Osteoblast (primary cell): ENCODE data around the gene SLAMF6. TPM values are rescaled to one million over a fixed set of nuclear protein-coding genes. Genes with fewer than 3 reads are reported as not detected.

Experiments used
- DNase-seq: peaks from one replicate; pipeline ENCODE4 v3.0.0; 2011; ENCODE audit warnings: low spot score, mixed read lengths; ENCODE audit not compliant: insufficient read length; ENCODE audit errors: missing footprints
- H2AFZ ChIP-seq: 2 replicates; pipeline ENCODE4 v1.6.0; 2011; ENCODE audit warnings: mild to moderate bottlenecking, low read length
- H3K27ac ChIP-seq: 2 replicates; pipeline ENCODE4 v1.5.1; 2011; ENCODE audit warnings: mild to moderate bottlenecking, low read depth, low read length, moderate library complexity
- H3K27me3 ChIP-seq: 2 replicates; pipeline ENCODE4 v1.6.0; 2012; ENCODE audit warnings: mild to moderate bottlenecking, control low read depth, inconsistent platforms, low read length, moderate library complexity; ENCODE audit not compliant: insufficient read depth
- H3K36me3 ChIP-seq: 2 replicates; pipeline ENCODE4 v1.5.1; 2011; ENCODE audit warnings: mild to moderate bottlenecking, low read length, control low read depth, moderate library complexity; ENCODE audit not compliant: insufficient read depth
- H3K4me1 ChIP-seq: 2 replicates; pipeline ENCODE4 v1.5.1; 2011; ENCODE audit warnings: mild to moderate bottlenecking, low read length, control low read depth, moderate library complexity; ENCODE audit not compliant: insufficient read depth
- H3K4me2 ChIP-seq: 2 replicates; pipeline ENCODE4 v1.6.0; 2011; ENCODE audit warnings: mild to moderate bottlenecking, low read length; ENCODE audit not compliant: insufficient read depth
- H3K4me3 ChIP-seq: fragments of 200-600 bp; sonication (generic); 3 replicates; pipeline ENCODE4 v1.5.1; 2012; ENCODE audit warnings: mild to moderate bottlenecking, low read length, inconsistent platforms; ENCODE audit not compliant: insufficient read depth
- H3K79me2 ChIP-seq: 2 replicates; pipeline ENCODE4 v1.6.0; 2012; ENCODE audit warnings: mild to moderate bottlenecking, low read length, control low read depth, inconsistent platforms; ENCODE audit not compliant: insufficient read depth
- H3K9me3 ChIP-seq: 2 replicates; pipeline ENCODE4 v1.5.1; 2011; ENCODE audit warnings: low read depth, low read length, control low read depth
- H4K20me1 ChIP-seq: 2 replicates; pipeline ENCODE4 v1.6.0; 2012; ENCODE audit warnings: mild to moderate bottlenecking, low read length, control low read depth; ENCODE audit not compliant: insufficient read depth
- CTCF ChIP-seq: IDR thresholded peaks from 2 replicates; pipeline ENCODE4 v1.5.1; 2011; ENCODE audit warnings: mild to moderate bottlenecking, low read depth, low read length, moderate library complexity; ENCODE audit errors: extremely low read depth
- total RNA-seq: library from RNA; depleted of rRNA; stranded (reverse); fragments of >200 nt; gene quantifications from 2 replicates; pipeline ENCODE4 v1.2.3, GENCODE V29; 2012

SLAMF6 gene
- total RNA-seq, 1 donor = not detected

- Histone ChIP-seq H4K20me1 (no peaks in the 10 kb centered on the region), H3K4me1 (no peaks in the 10 kb centered on the region), H3K9me3 (no peaks in the 10 kb centered on the region), H3K36me3 (no peaks in the 10 kb centered on the region), H3K4me2 (no peak overlapping the region), H3K27ac (no peak overlapping the region), H3K79me2 (no peaks in the 10 kb centered on the region), H2AFZ (no peak overlapping the region), H3K4me3 (no peak overlapping the region), H3K27me3 (no peaks in the 10 kb centered on the region)
- no peak for TF ChIP-seq CTCF
- no peak for DNase-seq
Observed at GRCh38 chr1:160451119-160451858, 71.8 kb downstream of the SLAMF6 start.

- H3K27me3 ChIP-seq = no peaks in the 10 kb centered on the region
- no peak overlapping the region for H3K4me3 ChIP-seq
- H3K4me1 ChIP-seq = no peaks in the 10 kb centered on the region
- no peak for TF ChIP-seq CTCF
- no peak overlapping the region for H3K4me2 ChIP-seq
- H3K36me3 ChIP-seq = no peaks in the 10 kb centered on the region
- H2AFZ ChIP-seq = no peak overlapping the region
- no peak for DNase-seq
- H4K20me1 ChIP-seq = no peaks in the 10 kb centered on the region
- no peaks in the 10 kb centered on the region for H3K9me3 ChIP-seq
- H3K79me2 ChIP-seq = no peaks in the 10 kb centered on the region
- H3K27ac ChIP-seq = no peak overlapping the region
Observed at GRCh38 chr1:160449494-160449893, 73.6 kb downstream of the SLAMF6 start.

- no peak for TF ChIP-seq CTCF
- H3K4me2 ChIP-seq = no peak overlapping the region
- H3K27ac ChIP-seq = no peak overlapping the region
- no peaks in the 10 kb centered on the region for H3K9me3 ChIP-seq
- no peaks in the 10 kb centered on the region for H3K79me2 ChIP-seq
- no peaks in the 10 kb centered on the region for H3K27me3 ChIP-seq
- no peaks in the 10 kb centered on the region for H3K36me3 ChIP-seq
- H3K4me1 ChIP-seq = no peaks in the 10 kb centered on the region
- DNase-seq = no peak
- H4K20me1 ChIP-seq = no peaks in the 10 kb centered on the region
- no peak overlapping the region for H3K4me3 ChIP-seq
- H2AFZ ChIP-seq = no peak overlapping the region
Observed at GRCh38 chr1:160446945-160447600, 76.0 kb downstream of the SLAMF6 start.

- Histone ChIP-seq H3K36me3 (no peaks in the 10 kb centered on the region), H3K4me2 (no peak overlapping the region), H3K9me3 (no peaks in the 10 kb centered on the region), H2AFZ (no peak overlapping the region), H4K20me1 (no peaks in the 10 kb centered on the region), H3K27me3 (peaks cover 5% of the 10 kb centered on the region), H3K4me3 (no peak overlapping the region), H3K79me2 (no peaks in the 10 kb centered on the region), H3K27ac (no peak overlapping the region), H3K4me1 (no peaks in the 10 kb centered on the region)
- DNase-seq = no peak
- TF ChIP-seq CTCF = no peak
Observed at GRCh38 chr1:160439718-160440117, 83.3 kb downstream of the SLAMF6 start.
